GM21786 (cell line): ENCODE measurements around the gene SLC8A1.

Experiments
- ATAC-seq: cut with Tn5 transposase; IDR thresholded peaks from one replicate; pipeline ENCODE4 v1.9.1; 2021; ENCODE audit not compliant: unreplicated experiment

Gene SLC8A1

GRCh38 chr2:40168032-40168431 is 283.9 kb downstream of the SLC8A1 start:
- ATAC-seq: no peak

GRCh38 chr2:40166006-40166405 is 285.9 kb downstream of the SLC8A1 start:
- ATAC-seq: no peak

GRCh38 chr2:40165509-40165844 is 286.4 kb downstream of the SLC8A1 start:
- ATAC-seq: no peak

- ATAC-seq: no peak
Observed at GRCh38 chr2:40164736-40165508, 287.0 kb downstream of the SLC8A1 start.

GRCh38 chr2:40161986-40162385 is 289.9 kb downstream of the SLC8A1 start:
- no peak for ATAC-seq

GRCh38 chr2:40160751-40161218 is 291.1 kb downstream of the SLC8A1 start:
- no peak for ATAC-seq

GRCh38 chr2:40159333-40159732 is 292.6 kb downstream of the SLC8A1 start:
- no peak for ATAC-seq

GRCh38 chr2:40158781-40159180 is 293.1 kb downstream of the SLC8A1 start:
- ATAC-seq: no peak

- no peak for ATAC-seq
Observed at GRCh38 chr2:40155728-40156127, 296.2 kb downstream of the SLC8A1 start.

GRCh38 chr2:40150266-40150665 is 301.6 kb downstream of the SLC8A1 start:
- no peak for ATAC-seq

- no peak for ATAC-seq
Observed at GRCh38 chr2:40148334-40148733, 303.6 kb downstream of the SLC8A1 start.

- ATAC-seq: no peak
Observed at GRCh38 chr2:40147360-40147759, 304.5 kb downstream of the SLC8A1 start.

GRCh38 chr2:40144022-40144421 is 307.9 kb downstream of the SLC8A1 start:
- ATAC-seq: no peak

GRCh38 chr2:40138314-40138713 is 313.6 kb downstream of the SLC8A1 start:
- ATAC-seq: no peak

- ATAC-seq: no peak
Observed at GRCh38 chr2:40131081-40131704, 320.7 kb downstream of the SLC8A1 start.

GRCh38 chr2:40130251-40130994 is 321.5 kb downstream of the SLC8A1 start:
- ATAC-seq: no peak

GRCh38 chr2:40129725-40130124 is 322.2 kb downstream of the SLC8A1 start:
- ATAC-seq: no peak

- no peak for ATAC-seq
Observed at GRCh38 chr2:40128796-40129195, 323.1 kb downstream of the SLC8A1 start.

GRCh38 chr2:40127890-40128557 is 323.9 kb downstream of the SLC8A1 start:
- no peak for ATAC-seq

GRCh38 chr2:40127146-40127545 is 324.7 kb downstream of the SLC8A1 start:
- ATAC-seq: no peak

- ATAC-seq: no peak
Observed at GRCh38 chr2:40126006-40126405, 325.9 kb downstream of the SLC8A1 start.
